ENCODE data around the gene PPARGC1A. TPM values are rescaled to one million over a fixed set of nuclear protein-coding genes. Genes with fewer than 3 reads are reported as not detected.

PPARGC1A gene
- total and polyA plus RNA-seq, 8 donors = 2.7 to 12.2 (median 8.1) TPM

DNA sequence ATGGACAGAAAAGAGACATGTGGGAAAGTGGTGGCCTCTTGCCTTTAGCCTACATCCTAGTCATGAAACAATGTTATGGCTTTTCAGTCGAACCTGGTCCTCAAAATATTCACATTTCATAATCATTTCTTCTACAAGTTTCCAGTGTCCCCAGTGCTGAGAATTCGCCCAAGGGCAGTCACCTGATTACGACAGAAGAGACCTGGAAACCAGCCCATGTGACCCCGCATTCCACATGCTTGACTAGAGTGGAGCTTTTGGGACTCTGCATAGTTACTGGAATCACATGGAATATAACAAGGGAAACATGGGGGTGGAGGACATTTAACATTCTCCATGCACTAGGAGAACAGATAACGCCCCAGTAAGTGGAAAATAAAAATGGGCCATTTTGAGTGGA lies 100.1 kb downstream of the PPARGC1A start:
- H3K9me3 ChIP-seq = no peaks in the 10 kb centered on the region
- DNase-seq = peak in 4 of 6 donors; percentile 7 to 44 (median 32)
- intact Hi-C loops (cut with DNase I) = no loop called here
- H3K27me3 ChIP-seq = peaks cover 0 to 3% (median 0%) of the 10 kb centered on the region in 4 donors
- ATAC-seq = peak in 3 of 4 donors; percentile 57 to 67 (median 58)
- no peak overlapping the region for H3K4me3 ChIP-seq
- no peak for FAIRE-seq
- TF ChIP-seq, protein P1, sequence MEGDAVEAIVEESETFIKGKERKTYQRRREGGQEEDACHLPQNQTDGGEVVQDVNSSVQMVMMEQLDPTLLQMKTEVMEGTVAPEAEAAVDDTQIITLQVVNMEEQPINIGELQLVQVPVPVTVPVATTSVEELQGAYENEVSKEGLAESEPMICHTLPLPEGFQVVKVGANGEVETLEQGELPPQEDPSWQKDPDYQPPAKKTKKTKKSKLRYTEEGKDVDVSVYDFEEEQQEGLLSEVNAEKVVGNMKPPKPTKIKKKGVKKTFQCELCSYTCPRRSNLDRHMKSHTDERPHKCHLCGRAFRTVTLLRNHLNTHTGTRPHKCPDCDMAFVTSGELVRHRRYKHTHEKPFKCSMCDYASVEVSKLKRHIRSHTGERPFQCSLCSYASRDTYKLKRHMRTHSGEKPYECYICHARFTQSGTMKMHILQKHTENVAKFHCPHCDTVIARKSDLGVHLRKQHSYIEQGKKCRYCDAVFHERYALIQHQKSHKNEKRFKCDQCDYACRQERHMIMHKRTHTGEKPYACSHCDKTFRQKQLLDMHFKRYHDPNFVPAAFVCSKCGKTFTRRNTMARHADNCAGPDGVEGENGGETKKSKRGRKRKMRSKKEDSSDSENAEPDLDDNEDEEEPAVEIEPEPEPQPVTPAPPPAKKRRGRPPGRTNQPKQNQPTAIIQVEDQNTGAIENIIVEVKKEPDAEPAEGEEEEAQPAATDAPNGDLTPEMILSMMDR (IDR thresholded peaks at IDR 0.05) = no peak
- H3K27ac ChIP-seq = peak overlapping the region in 1 of 4 donors; percentile 8
- WGBS, 2 donors = 38 to 48% methylated on average over 5 of the region's 5 CpGs
- H3K36me3 ChIP-seq = no peaks in the 10 kb centered on the region
- peaks cover 0 to 4% (median 0%) of the 10 kb centered on the region in 3 donors for H3K4me1 ChIP-seq

DNA sequence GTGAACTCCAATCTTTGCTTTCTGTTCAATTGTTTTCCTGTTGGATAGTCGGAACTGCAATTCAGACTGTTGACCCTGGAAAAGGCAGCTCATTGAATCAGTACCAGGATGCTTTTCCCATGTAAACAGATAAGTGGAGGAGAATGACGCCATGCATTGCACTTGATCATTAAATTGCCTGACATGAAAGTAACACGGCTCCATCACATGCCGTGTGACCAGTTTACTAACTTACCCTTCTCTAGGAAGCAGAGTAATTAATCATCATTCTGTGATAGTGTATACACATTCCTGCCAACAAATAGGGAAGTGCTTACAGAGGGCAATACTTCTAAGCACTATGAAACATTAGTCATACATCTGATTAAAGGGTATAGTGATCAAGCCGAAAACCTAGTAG lies 101.4 kb downstream of the PPARGC1A start:
- WGBS, 2 donors = 4 to 6% methylated on average over 5 of the region's 5 CpGs
- H3K36me3 ChIP-seq = no peaks in the 10 kb centered on the region
- no peak for FAIRE-seq
- H3K27me3 ChIP-seq = peaks cover 0 to 3% (median 0%) of the 10 kb centered on the region in 4 donors
- DNase-seq = peak in 2 of 6 donors; percentile 15 to 17
- H3K9me3 ChIP-seq = no peaks in the 10 kb centered on the region
- intact Hi-C loops (cut with DNase I) = no loop called here
- peak; percentile 70 to 93 (median 90) for ATAC-seq
- TF ChIP-seq, protein P1 (IDR thresholded peaks at IDR 0.05) = no peak
- peak overlapping the region in 2 of 4 donors; percentile 44 to 62 for H3K27ac ChIP-seq
- peaks cover 0 to 4% (median 0%) of the 10 kb centered on the region in 3 donors for H3K4me1 ChIP-seq
- no peak overlapping the region for H3K4me3 ChIP-seq

DNA sequence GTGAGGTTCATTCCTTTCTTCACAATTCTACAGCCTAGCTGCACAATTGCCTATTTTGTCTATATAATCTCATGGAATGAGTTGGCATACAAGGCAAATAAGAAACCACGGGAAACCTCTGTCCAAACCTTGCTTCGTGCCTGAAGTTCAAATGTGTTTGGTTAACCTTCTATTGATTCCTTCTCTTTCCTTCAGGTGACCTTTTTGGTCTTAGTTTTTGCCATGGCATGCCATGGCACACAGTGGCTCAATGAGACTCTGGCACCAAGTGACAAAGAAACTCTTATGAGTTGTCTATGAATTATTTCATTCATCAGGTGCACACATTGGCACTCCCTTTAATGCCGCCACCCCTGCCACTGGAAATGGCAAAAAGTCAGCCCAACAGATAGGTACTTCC lies 101.8 kb downstream of the PPARGC1A start:
- Histone ChIP-seq H3K9me3 (no peaks in the 10 kb centered on the region), H3K36me3 (no peaks in the 10 kb centered on the region), H3K27ac (peak overlapping the region in 2 of 4 donors; percentile 44 to 62), H3K4me1 (peaks cover 0 to 4% (median 0%) of the 10 kb centered on the region in 3 donors), H3K4me3 (no peak overlapping the region), H3K27me3 (peaks cover 0 to 3% (median 0%) of the 10 kb centered on the region in 4 donors)
- no peak for FAIRE-seq
- no peak for DNase-seq
- TF ChIP-seq, protein P1 (IDR thresholded peaks at IDR 0.05) = no peak
- intact Hi-C loops (cut with DNase I) = no loop called here
- peak in 2 of 4 donors; percentile 31 for ATAC-seq
- WGBS, 2 donors = 17 to 19% methylated on average over 3 of the region's 3 CpGs

DNA sequence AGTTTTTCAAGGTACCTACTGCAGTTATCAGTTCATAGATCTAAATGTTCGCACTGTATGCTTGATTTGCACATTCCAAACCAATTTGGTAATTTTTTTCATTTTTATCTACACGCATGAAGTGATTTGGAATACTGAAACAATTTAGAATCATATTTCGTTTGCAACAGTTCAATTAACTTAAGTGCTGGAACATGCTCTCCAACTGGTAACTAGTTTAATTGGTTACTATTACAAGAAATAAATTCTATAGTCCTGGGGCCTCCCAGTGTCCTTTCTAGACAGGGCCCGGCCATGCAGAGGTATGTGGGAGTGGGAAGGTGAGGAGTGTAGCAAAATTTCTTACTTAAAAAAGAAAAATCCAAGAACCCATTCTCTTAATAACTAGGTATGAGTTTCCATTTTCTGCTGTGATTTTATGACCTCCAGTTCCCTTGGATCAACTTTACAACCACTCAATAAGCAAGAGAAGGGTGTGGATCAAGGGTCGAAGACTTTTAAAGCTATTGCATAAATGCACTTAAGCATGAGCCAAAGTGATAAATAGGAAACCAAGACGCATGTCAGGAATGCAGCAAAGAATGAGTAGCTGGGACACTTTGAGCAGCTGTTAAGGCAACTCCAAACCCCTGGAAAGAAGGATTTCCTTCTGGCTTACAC lies 106.9 kb downstream of the PPARGC1A start:
- TF ChIP-seq, protein P1 (IDR thresholded peaks at IDR 0.05) = no peak
- 41 to 54% methylated on average over 6 of the region's 6 CpGs for WGBS, 2 donors
- no peak for ATAC-seq
- Histone ChIP-seq H3K36me3 (no peaks in the 10 kb centered on the region), H3K4me1 (no peaks in the 10 kb centered on the region), H3K9me3 (no peaks in the 10 kb centered on the region), H3K27me3 (peaks cover 0 to 3% (median 0%) of the 10 kb centered on the region in 4 donors), H3K4me3 (no peak overlapping the region), H3K27ac (no peak overlapping the region)
- DNase-seq = no peak
- intact Hi-C loops (cut with DNase I) = no loop called here
- no peak for FAIRE-seq

DNA sequence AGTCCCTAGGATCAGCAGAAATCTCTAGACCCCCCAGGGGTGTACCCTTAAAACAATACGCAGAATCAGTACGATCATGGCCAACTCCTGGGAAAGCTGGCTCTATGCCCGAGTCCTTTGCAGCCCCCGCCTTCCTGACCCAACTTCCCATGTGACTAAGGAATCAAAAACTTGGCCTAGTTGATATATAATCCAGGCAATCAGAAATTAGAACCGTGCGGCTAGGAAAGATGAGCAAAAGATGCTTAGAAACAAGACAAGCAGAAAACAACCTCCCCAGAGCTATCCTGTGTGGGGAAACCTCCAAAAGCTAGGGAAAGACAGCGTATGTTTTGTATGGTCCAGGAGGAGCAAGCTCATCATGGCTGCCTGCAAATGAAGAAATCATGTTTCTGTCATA lies 110.0 kb downstream of the PPARGC1A start:
- intact Hi-C loops (cut with DNase I) = no loop called here
- H3K4me3 ChIP-seq = no peak overlapping the region
- no peak overlapping the region for H3K27ac ChIP-seq
- H3K36me3 ChIP-seq = no peaks in the 10 kb centered on the region
- FAIRE-seq = no peak
- no peak for ATAC-seq
- no peak for DNase-seq
- 63 to 72% methylated on average over 7 of the region's 7 CpGs for WGBS, 2 donors
- TF ChIP-seq, protein P1 (IDR thresholded peaks at IDR 0.05) = no peak
- no peaks in the 10 kb centered on the region for H3K27me3 ChIP-seq
- H3K4me1 ChIP-seq = no peaks in the 10 kb centered on the region
- no peaks in the 10 kb centered on the region for H3K9me3 ChIP-seq

All from pancreas (tissue), 10 donors.